HepG2 (cell line): ENCODE data around the gene CACNA2D3. TPM values are rescaled to one million over a fixed set of nuclear protein-coding genes. Genes with fewer than 3 reads are reported as not detected.

ENCODE experiments used
- ATAC-seq: fragments of 200-7000 bp; cut with Tn5 transposase; 3 replicates; pipeline ENCODE4 v1.9.1; 2020; ENCODE audit warnings: mild to moderate bottlenecking, moderate library complexity
- BruUV-seq: library from RNA; stranded (reverse); fragments of 400-500 nt; replicated peaks from 2 replicates; lab custom pipeline; 2021; lab: Mats Ljungman, UMichigan
- CTCF ChIA-PET: fragments of 300-600 bp; formaldehyde crosslinking; extraction: SDS; loops from one replicate; lab custom pipeline; 2021; ENCODE audit warnings: low total read pairs, inconsistent platforms, low intra/inter-chr PET ratio; lab: Yijun Ruan, JAX
- POLR2A ChIA-PET: fragments of 350-600 bp; sonication (Branson Sonifier 250); formaldehyde crosslinking; loops from one replicate; lab custom pipeline; 2020; ENCODE audit warnings: antibody characterized with exemption, inconsistent platforms; lab: Yijun Ruan, JAX
- DNase-seq: peaks from one replicate; pipeline ENCODE4 v3.0.0-alpha.2; 2015; ENCODE audit warnings: low spot score
- FAIRE-seq: peaks from 3 replicates; lab custom pipeline; 2011; peaks lifted over from hg19 to GRCh38; lab: Jason Lieb, UNC
- H2AFZ ChIP-seq: one replicate; pipeline ENCODE4 v1.6.1; 2011; ENCODE audit warnings: low read length, inconsistent platforms
- H3K27ac ChIP-seq: fragments of 300-600 bp; 3 replicates; pipeline ENCODE4 v1.8.0; 2011; ENCODE audit warnings: mixed run types, mild to moderate bottlenecking, mixed read lengths, low read length, inconsistent platforms; ENCODE audit not compliant: insufficient read depth; ENCODE audit errors: extremely low read length
- H3K27me3 ChIP-seq, 2 experiments: fragments of 200-600 bp in 1 of 2; 2 replicates in 1 of 2; 3 replicates in 1 of 2; pipeline versions ENCODE4 v1.6.0 to v1.8.0; 2011; ENCODE audit warnings: low read length in 2 of 2, mild to moderate bottlenecking in 2 of 2, moderate library complexity in 2 of 2, inconsistent platforms in 1 of 2; ENCODE audit not compliant: insufficient read depth in 2 of 2, control insufficient read depth in 1 of 2
- H3K36me3 ChIP-seq, 2 experiments: fragments of 200-600 bp in 1 of 2; replicated peaks in 1 of 2; 2 replicates in 1 of 2; 3 replicates in 1 of 2; pipeline versions ENCODE4 v1.5.1 to v1.8.0; 2011; ENCODE audit warnings: low read length in 2 of 2, inconsistent platforms in 1 of 2; ENCODE audit not compliant: insufficient read depth in 2 of 2, control insufficient read depth in 1 of 2
- H3K4me1 ChIP-seq: 2 replicates; pipeline ENCODE4 v1.5.1; 2012; ENCODE audit warnings: low read length, inconsistent platforms; ENCODE audit not compliant: insufficient read depth
- H3K4me2 ChIP-seq: 2 replicates; pipeline ENCODE4 v1.6.0; 2011; ENCODE audit warnings: low read depth, low read length, inconsistent platforms
- H3K4me3 ChIP-seq, 3 experiments: fragments of 200-600 bp in 1 of 3; sonication (generic), shearing (Covaris generic) in 1 of 3; replicated peaks in 1 of 3; 2 replicates each; pipeline ENCODE4 v1.5.1; 2011 to 2016; ENCODE audit warnings: low read length in 3 of 3, inconsistent platforms in 2 of 3, low read depth in 2 of 3, mild to moderate bottlenecking in 2 of 3, control low read depth in 1 of 3, mixed read lengths in 1 of 3; ENCODE audit not compliant: insufficient read depth in 1 of 3
- H3K79me2 ChIP-seq: one replicate; pipeline ENCODE4 v1.6.1; 2011; ENCODE audit warnings: low read length, inconsistent platforms; ENCODE audit not compliant: insufficient read depth
- H3K9ac ChIP-seq: 2 replicates; pipeline ENCODE4 v1.6.0; 2011; ENCODE audit warnings: mild to moderate bottlenecking, low read depth, low read length, inconsistent platforms; ENCODE audit not compliant: insufficient read depth
- H3K9me3 ChIP-seq: 2 replicates; pipeline ENCODE4 v1.5.1; 2012; ENCODE audit warnings: mild to moderate bottlenecking, low read length
- H4K20me1 ChIP-seq: 2 replicates; pipeline ENCODE4 v1.6.0; 2011; ENCODE audit warnings: inconsistent platforms, mild to moderate bottlenecking, low read length, moderate library complexity; ENCODE audit not compliant: insufficient read depth
- CENPBD1 ChIP-seq: sonication (generic); formaldehyde crosslinking; IDR thresholded peaks from 2 replicates; pipeline ENCODE4 v1.8.0; 2022; ENCODE audit warnings: missing genetic modification reagents, low read depth, mild to moderate bottlenecking, borderline replicate concordance
- CERS6 ChIP-seq: sonication (generic); formaldehyde crosslinking; IDR thresholded peaks from 2 replicates; pipeline ENCODE4 v1.5.0; 2020; ENCODE audit warnings: missing genetic modification reagents
- HOXA5 ChIP-seq: sonication (generic); formaldehyde crosslinking; IDR thresholded peaks from 2 replicates; pipeline ENCODE4 v1.4.0; 2020; ENCODE audit warnings: missing genetic modification reagents
- ISX ChIP-seq: sonication (generic); formaldehyde crosslinking; conservative IDR thresholded peaks from 2 replicates; pipeline ENCODE4 v1.5.0; 2020; ENCODE audit warnings: missing genetic modification reagents
- MED1 ChIP-seq: sonication (generic); formaldehyde crosslinking; IDR thresholded peaks from 2 replicates; pipeline ENCODE4 v1.4.0; 2020; ENCODE audit warnings: missing genetic modification reagents
- POLR2A ChIP-seq, 2 experiments: IDR thresholded peaks; 2 replicates each; pipeline ENCODE4 v1.6.1; 2011; ENCODE audit warnings: low read depth in 2 of 2, low read length in 2 of 2, mild to moderate bottlenecking in 1 of 2, moderate library complexity in 1 of 2; ENCODE audit not compliant: insufficient read depth in 1 of 2
- RAD21 ChIP-seq: fragments of 450-650 bp; formaldehyde crosslinking; IDR thresholded peaks from 2 replicates; pipeline ENCODE4 v1.5.0; 2020; ENCODE audit warnings: mild to moderate bottlenecking
- SMAD1 ChIP-seq: sonication (generic); formaldehyde crosslinking; IDR thresholded peaks from 2 replicates; pipeline ENCODE4 v1.4.0; 2020; ENCODE audit warnings: missing genetic modification reagents, low read depth, mild to moderate bottlenecking, borderline replicate concordance
- SMYD3 ChIP-seq: sonication (generic); formaldehyde crosslinking; IDR thresholded peaks from 2 replicates; pipeline ENCODE4 v1.8.1; 2023; ENCODE audit warnings: mild to moderate bottlenecking, missing genetic modification reagents
- TIGD3 ChIP-seq: sonication (generic); formaldehyde crosslinking; IDR thresholded peaks from 2 replicates; pipeline ENCODE4 v1.5.1; 2020; ENCODE audit warnings: mild to moderate bottlenecking, missing genetic modification reagents, borderline replicate concordance
- ZNF143 ChIP-seq: sonication (generic); formaldehyde crosslinking; IDR thresholded peaks from 2 replicates; pipeline ENCODE4 v1.4.0; 2020; ENCODE audit warnings: missing genetic modification reagents
- ZNF205 ChIP-seq: IDR thresholded peaks from 2 replicates; pipeline ENCODE4 v1.6.1; 2018; ENCODE audit warnings: missing biosample characterization, missing genetic modification reagents
- ZNF704 ChIP-seq: sonication (generic); formaldehyde crosslinking; IDR thresholded peaks from 2 replicates; pipeline ENCODE4 v1.8.1; 2023; ENCODE audit warnings: mild to moderate bottlenecking, inconsistent platforms, moderate library complexity, missing genetic modification reagents, borderline replicate concordance
- ZSCAN29 ChIP-seq: sonication (generic); formaldehyde crosslinking; conservative IDR thresholded peaks from 2 replicates; pipeline ENCODE4 v1.4.0; 2020; ENCODE audit warnings: mild to moderate bottlenecking, missing genetic modification reagents
- WGBS: methylation state at CpG from one replicate; pipeline ENCODE4 v1.1.6; 2017; ENCODE audit warnings: low lambda C conversion rate; 5-methylcytosine and 5-hydroxymethylcytosine counted together
- in situ Hi-C: cut with HindIII; loops from 2 replicates; pipeline ENCODE4 v1.10.0; 2017; ENCODE audit warnings: low pct_unique_long_range_greater_than_20kb; ENCODE audit not compliant: extremely low pct_ligation_motif_present
- intact Hi-C: fragments of 100-400 bp; cut with micrococcal nuclease; formaldehyde crosslinking; loops from one replicate; pipeline ENCODE4 v1.10.0; 2022; ENCODE audit not compliant: unreplicated experiment
- polyA plus RNA-seq, 8 experiments: library from polyadenylated mRNA; depleted of rRNA in 3 of 8; stranded (reverse) in 7 of 8; unstranded in 1 of 8; fragments of >200 nt; fragmentation: Illumina TruSeq in 4 of 8; extraction: Trizol in 4 of 8; gene quantifications; 2 replicates each; pipeline versions ENCODE4 v1.2.1 to v1.2.3, GENCODE V29; 2011 to 2016; ENCODE audit warnings: low read depth in 4 of 8, missing spikeins in 1 of 8, mixed read lengths in 1 of 8; ENCODE audit not compliant: insufficient read depth in 1 of 8
- total RNA-seq, 5 experiments: library from RNA; depleted of rRNA; stranded (reverse); fragments of >200 nt; fragmentation: Illumina TruSeq; extraction: Trizol; gene quantifications; 2 replicates each; pipeline ENCODE4 v1.2.3, GENCODE V29; 2016; ENCODE audit warnings: low read depth in 1 of 5
- TF ChIP-seq, protein P1 (sequence below): sonication (generic); formaldehyde crosslinking; IDR thresholded peaks from 2 replicates; pipeline ENCODE4 v1.9.0; 2021; ENCODE audit warnings: missing genetic modification reagents, borderline replicate concordance

The CACNA2D3 gene
- total and polyA plus RNA-seq, 2 of the 13 experiments (the other 11 are each of a cell fraction or from before 2014, with no cell fraction given), result not detected

- FAIRE-seq (no peak), ATAC-seq (no peak)
Observed at GRCh38 chr3:54631516-54632325, 509.4 kb downstream of the CACNA2D3 start.

More at GRCh38 chr3:54631516-54632325, 509.4 kb downstream of the CACNA2D3 start:
- H4K20me1 ChIP-seq, result no peaks in the 10 kb centered on the region
- no peak overlapping the region for H2AFZ ChIP-seq
- TF ChIP-seq MED1 (CRISPR knock-in tag) (no peak), RAD21 (CRISPR knock-in tag) (no peak), POLR2A (IDR thresholded peaks at IDR 0.05; ENCODE audit: insufficient read depth in 1 of 2, low read depth in 2 of 2, low read length in 2 of 2) (no peak), TIGD3 (CRISPR knock-in tag) (no peak), CERS6 (CRISPR knock-in tag) (no peak), ZNF704 (CRISPR knock-in tag) (no peak), CENPBD1 (no peak), SMYD3 (CRISPR knock-in tag) (no peak), SMAD1 (CRISPR knock-in tag) (no peak), ISX (CRISPR knock-in tag) (no peak), ZNF205 (CRISPR knock-in tag) (no peak), ZNF143 (CRISPR knock-in tag) (no peak), ZSCAN29 (no peak), HOXA5 (no peak)
- TF ChIP-seq, protein P1, sequence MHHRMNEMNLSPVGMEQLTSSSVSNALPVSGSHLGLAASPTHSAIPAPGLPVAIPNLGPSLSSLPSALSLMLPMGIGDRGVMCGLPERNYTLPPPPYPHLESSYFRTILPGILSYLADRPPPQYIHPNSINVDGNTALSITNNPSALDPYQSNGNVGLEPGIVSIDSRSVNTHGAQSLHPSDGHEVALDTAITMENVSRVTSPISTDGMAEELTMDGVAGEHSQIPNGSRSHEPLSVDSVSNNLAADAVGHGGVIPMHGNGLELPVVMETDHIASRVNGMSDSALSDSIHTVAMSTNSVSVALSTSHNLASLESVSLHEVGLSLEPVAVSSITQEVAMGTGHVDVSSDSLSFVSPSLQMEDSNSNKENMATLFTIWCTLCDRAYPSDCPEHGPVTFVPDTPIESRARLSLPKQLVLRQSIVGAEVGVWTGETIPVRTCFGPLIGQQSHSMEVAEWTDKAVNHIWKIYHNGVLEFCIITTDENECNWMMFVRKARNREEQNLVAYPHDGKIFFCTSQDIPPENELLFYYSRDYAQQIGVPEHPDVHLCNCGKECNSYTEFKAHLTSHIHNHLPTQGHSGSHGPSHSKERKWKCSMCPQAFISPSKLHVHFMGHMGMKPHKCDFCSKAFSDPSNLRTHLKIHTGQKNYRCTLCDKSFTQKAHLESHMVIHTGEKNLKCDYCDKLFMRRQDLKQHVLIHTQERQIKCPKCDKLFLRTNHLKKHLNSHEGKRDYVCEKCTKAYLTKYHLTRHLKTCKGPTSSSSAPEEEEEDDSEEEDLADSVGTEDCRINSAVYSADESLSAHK (CRISPR knock-in tag), result no peak
- WGBS, result 0% methylated on average over 6 of the region's 6 CpGs
- intact Hi-C loops, result no loop called here
- no peaks in the 10 kb centered on the region for H3K4me1 ChIP-seq
- ChIA-PET CTCF (no interaction called here), POLR2A (no interaction called here)
- H3K27ac ChIP-seq, result no peak overlapping the region
- H3K4me3 ChIP-seq, result no peak overlapping the region
- H3K9ac ChIP-seq, result no peak overlapping the region
- no peak overlapping the region for H3K4me2 ChIP-seq
- H3K27me3 ChIP-seq, result peaks cover 0 to 3% of the 10 kb centered on the region in 2 experiments; a peak in 2 of 5 replicates
- no peaks in the 10 kb centered on the region for H3K9me3 ChIP-seq
- no peaks in the 10 kb centered on the region for H3K36me3 ChIP-seq
- no peaks in the 10 kb centered on the region for H3K79me2 ChIP-seq
- no TSS peak for BruUV-seq
- in situ Hi-C loops, result no loop called here
- no peak for DNase-seq
